Esophagus squamous epithelium (tissue), 5 donors: ENCODE measurements around the gene SEC14L6. TPM values are rescaled to one million over a fixed set of nuclear protein-coding genes. Genes with fewer than 3 reads are reported as not detected.

ENCODE experiments used
- DNase-seq: peaks from one replicate; lab custom pipeline; 2025; lab: John Stamatoyannopoulos, UW
- H3K27ac ChIP-seq, 4 donors: fragments of 200-600 bp; sonication (generic); one replicate each; pipeline ENCODE4 v1.5.1; 2016 to 2019; ENCODE audit warnings: mild to moderate bottlenecking in 1 of 4
- H3K27me3 ChIP-seq, 4 donors: fragments of 200-600 bp; sonication (generic); 1 replicate in 3 of 4; 2 replicates in 1 of 4; pipeline versions ENCODE4 v1.5.1 to v1.6.0; 2017 to 2021; ENCODE audit warnings: antibody characterized with exemption in 1 of 4
- H3K36me3 ChIP-seq, 3 donors: fragments of 200-600 bp; sonication (generic); one replicate each; pipeline ENCODE4 v1.5.1; 2016 to 2019
- H3K4me1 ChIP-seq, 3 donors: fragments of 200-600 bp; sonication (generic); one replicate each; pipeline ENCODE4 v1.5.1; 2017 to 2019
- H3K4me3 ChIP-seq, 4 donors: fragments of 200-600 bp; sonication (generic); 1 replicate in 3 of 4; 2 replicates in 1 of 4; pipeline ENCODE4 v1.5.1; 2016 to 2019; ENCODE audit warnings: mild to moderate bottlenecking in 2 of 4, moderate library complexity in 1 of 4
- H3K9me3 ChIP-seq, 3 donors: fragments of 200-600 bp; sonication (generic); one replicate each; pipeline ENCODE4 v1.5.1; 2016 to 2019
- CTCF ChIP-seq, 6 experiments: fragments of 450-650 bp in 4 of 6; fragments of 200-600 bp in 2 of 6; sonication (generic) in 2 of 6; IDR thresholded peaks; one replicate each; pipeline ENCODE4 v1.5.1; 2016 to 2019; ENCODE audit warnings: antibody characterized with exemption in 6 of 6, mild to moderate bottlenecking in 4 of 6, moderate library complexity in 4 of 6
- POLR2A ChIP-seq, 4 donors: fragments of 450-650 bp; IDR thresholded peaks; one replicate each; pipeline ENCODE4 v1.6.1; 2017; ENCODE audit warnings: antibody characterized with exemption in 4 of 4, mild to moderate bottlenecking in 4 of 4, moderate library complexity in 3 of 4
- WGBS, 2 donors: methylation state at CpG; one replicate each; pipeline ENCODE4 v1.1.5; 2018; 5-methylcytosine and 5-hydroxymethylcytosine counted together
- intact Hi-C: fragments of 100-400 bp; cut with DNase I; formaldehyde crosslinking; loops from one replicate; pipeline ENCODE4 v1.15.0; 2022
- total RNA-seq, 4 donors: library from RNA; depleted of rRNA; stranded (reverse); fragments of >200 nt; gene quantifications; one replicate each; pipeline ENCODE4 v1.1.0, GENCODE V29; 2016
- donor health status: DM: yes; HTN: yes; CAD: no.

SEC14L6 gene
- total RNA-seq, 4 donors from 2014 or later = 0.19 TPM; not detected in 3

- no peaks in the 10 kb centered on the region for H3K9me3 ChIP-seq
- no peak for DNase-seq
- no peak overlapping the region for H3K4me3 ChIP-seq
- peaks cover 51 to 84% (median 71%) of the 10 kb centered on the region in 3 donors for H3K36me3 ChIP-seq
- TF ChIP-seq CTCF (IDR thresholded peaks at IDR 0.05) = no peak
- no peak for TF ChIP-seq POLR2A (IDR thresholded peaks at IDR 0.05)
- intact Hi-C loops = no loop called here
- H3K27ac ChIP-seq = no peak overlapping the region
- peaks cover 0 to 4% (median 0%) of the 10 kb centered on the region in 4 donors for H3K27me3 ChIP-seq
- peaks cover 0 to 12% (median 8%) of the 10 kb centered on the region in 3 donors for H3K4me1 ChIP-seq
- WGBS, 2 donors = 85 to 91% methylated on average over 9 to 12 of the region's 12 CpGs
Observed at GRCh38 chr22:30578481-30578880, 31.9 kb upstream of the SEC14L6 start.

GRCh38 chr22:30575859-30576258 lies 29.3 kb upstream of the SEC14L6 start:
- no peaks in the 10 kb centered on the region for H3K9me3 ChIP-seq
- no peak overlapping the region for H3K4me3 ChIP-seq
- peak overlapping the region in 1 of 4 donors; percentile 10 for H3K27ac ChIP-seq
- peaks cover 45 to 58% (median 48%) of the 10 kb centered on the region in 3 donors for H3K36me3 ChIP-seq
- peaks cover 0 to 12% (median 8%) of the 10 kb centered on the region in 3 donors for H3K4me1 ChIP-seq
- H3K27me3 ChIP-seq = peaks cover 0 to 4% (median 0%) of the 10 kb centered on the region in 4 donors
- intact Hi-C loops = no loop called here
- WGBS, 2 donors = 41% methylated on average over 8 of the region's 15 CpGs; no CpG with 5 or more reads in 1 of the 2 donors
- DNase-seq = no peak
- TF ChIP-seq POLR2A (IDR thresholded peaks at IDR 0.05) = no peak
- TF ChIP-seq CTCF (IDR thresholded peaks at IDR 0.05) = no peak

GRCh38 chr22:30574997-30575671 lies 28.6 kb upstream of the SEC14L6 start:
- 67 to 84% methylated on average over 2 to 8 of the region's 12 CpGs for WGBS, 2 donors
- peaks cover 0 to 12% (median 8%) of the 10 kb centered on the region in 3 donors for H3K4me1 ChIP-seq
- peak overlapping the region in 1 of 4 donors; percentile 22 for H3K27ac ChIP-seq
- no peak for DNase-seq
- TF ChIP-seq POLR2A (IDR thresholded peaks at IDR 0.05) (no peak), CTCF (IDR thresholded peaks at IDR 0.05) (no peak)
- H3K27me3 ChIP-seq = peaks cover 0 to 4% (median 0%) of the 10 kb centered on the region in 4 donors
- H3K4me3 ChIP-seq = peak overlapping the region in 1 of 4 donors; percentile 31
- peaks cover 38 to 51% (median 41%) of the 10 kb centered on the region in 3 donors for H3K36me3 ChIP-seq
- intact Hi-C loops = no loop called here
- no peaks in the 10 kb centered on the region for H3K9me3 ChIP-seq

GRCh38 chr22:30574095-30574981 lies 27.8 kb upstream of the SEC14L6 start, which contains the start of gene GAL3ST1:
TSS of gene GAL3ST1 (minus strand) at chr22:30574665. CDS start at chr22:30557392, 17,273 bp downstream.
- intact Hi-C loops = no loop called here

More at GRCh38 chr22:30574095-30574981, 27.8 kb upstream of the SEC14L6 start, which contains the start of gene GAL3ST1:
- 67 to 83% methylated on average over 1 of the region's 75 CpGs for WGBS, 2 donors
- Histone ChIP-seq H3K4me3 (peak within 1 kb of the TSS in 1 of 4 donors; percentile 31), H3K4me1 (peaks cover 0 to 12% (median 8%) of the 10 kb centered on the region in 3 donors), H3K27ac (peak within 1 kb of the TSS in 1 of 4 donors; percentile 22), H3K27me3 (peaks cover 0 to 4% (median 0%) of the 10 kb centered on the region in 4 donors), H3K9me3 (no peaks in the 10 kb centered on the region), H3K36me3 (peaks cover 30 to 43% (median 33%) of the 10 kb centered on the region in 3 donors)
- DNase-seq = no peak
- no peak for TF ChIP-seq CTCF (IDR thresholded peaks at IDR 0.05)
- TF ChIP-seq POLR2A (IDR thresholded peaks at IDR 0.05) = no peak
